Body of pancreas (tissue), 4 donors: ENCODE data around the gene ARRDC2. TPM values are rescaled to one million over a fixed set of nuclear protein-coding genes. Genes with fewer than 3 reads are reported as not detected.

Source experiments
- ATAC-seq: fragments of 150-250 bp; one replicate; pipeline ENCODE4 v1.9.1; 2016
- DNase-seq, 4 donors: peaks; one replicate each; pipeline ENCODE4 v3.0.0-alpha.2; 2019
- H3K27ac ChIP-seq, 4 donors: fragments of 200-600 bp; sonication (generic); 1 replicate in 3 of 4; 2 replicates in 1 of 4; pipeline versions ENCODE4 v1.5.1 to v1.6.1; 2016 to 2019; ENCODE audit warnings: mild to moderate bottlenecking in 1 of 4, mixed read lengths in 1 of 4, moderate library complexity in 1 of 4
- H3K27me3 ChIP-seq, 2 donors: fragments of 200-600 bp; sonication (generic); one replicate each; pipeline ENCODE4 v1.6.0; 2016; ENCODE audit warnings: mild to moderate bottlenecking in 1 of 2
- H3K36me3 ChIP-seq, 2 donors: fragments of 200-600 bp; sonication (generic); replicated peaks in 1 of 2; 2 replicates each; pipeline ENCODE4 v1.5.1; 2016; ENCODE audit warnings: low read depth in 2 of 2; ENCODE audit not compliant: insufficient read depth in 1 of 2
- H3K4me1 ChIP-seq: fragments of 200-600 bp; sonication (generic); one replicate; pipeline ENCODE4 v1.6.0; 2016
- H3K4me3 ChIP-seq, 2 donors: fragments of 200-600 bp; sonication (generic); 1 replicate in 1 of 2; 2 replicates in 1 of 2; pipeline ENCODE4 v1.5.1; 2016 to 2019
- H3K9me3 ChIP-seq, 3 donors: fragments of 200-600 bp; sonication (generic); 1 replicate in 2 of 3; 2 replicates in 1 of 3; pipeline ENCODE4 v1.5.1; 2016
- POLR2A ChIP-seq, 3 donors: fragments of 450-650 bp; IDR thresholded peaks; one replicate each; pipeline ENCODE4 v1.6.1; 2016; ENCODE audit warnings: antibody characterized with exemption in 3 of 3, mild to moderate bottlenecking in 2 of 3
- WGBS, 2 donors: methylation state at CpG; one replicate each; pipeline ENCODE4 v1.1.5; 2017; 5-methylcytosine and 5-hydroxymethylcytosine counted together
- intact Hi-C: fragments of 100-400 bp; cut with DNase I; formaldehyde crosslinking; loops from one replicate; pipeline ENCODE4 v1.15.1; 2023
- total RNA-seq, 2 donors: library from RNA; depleted of rRNA; stranded (reverse); fragments of >200 nt; gene quantifications; one replicate each; pipeline ENCODE4 v1.1.0, GENCODE V29; 2016
- TF ChIP-seq, protein P1 (sequence below), 7 experiments: fragments of 450-650 bp in 4 of 7; fragments of 200-600 bp in 3 of 7; sonication (generic) in 3 of 7; IDR thresholded peaks; one replicate each; pipeline ENCODE4 v1.5.1; 2016 to 2019; ENCODE audit warnings: antibody characterized with exemption in 7 of 7

Gene ARRDC2
- total RNA-seq, 2 donors from 2014 or later, result 23.1 to 30.1 TPM

DNA sequence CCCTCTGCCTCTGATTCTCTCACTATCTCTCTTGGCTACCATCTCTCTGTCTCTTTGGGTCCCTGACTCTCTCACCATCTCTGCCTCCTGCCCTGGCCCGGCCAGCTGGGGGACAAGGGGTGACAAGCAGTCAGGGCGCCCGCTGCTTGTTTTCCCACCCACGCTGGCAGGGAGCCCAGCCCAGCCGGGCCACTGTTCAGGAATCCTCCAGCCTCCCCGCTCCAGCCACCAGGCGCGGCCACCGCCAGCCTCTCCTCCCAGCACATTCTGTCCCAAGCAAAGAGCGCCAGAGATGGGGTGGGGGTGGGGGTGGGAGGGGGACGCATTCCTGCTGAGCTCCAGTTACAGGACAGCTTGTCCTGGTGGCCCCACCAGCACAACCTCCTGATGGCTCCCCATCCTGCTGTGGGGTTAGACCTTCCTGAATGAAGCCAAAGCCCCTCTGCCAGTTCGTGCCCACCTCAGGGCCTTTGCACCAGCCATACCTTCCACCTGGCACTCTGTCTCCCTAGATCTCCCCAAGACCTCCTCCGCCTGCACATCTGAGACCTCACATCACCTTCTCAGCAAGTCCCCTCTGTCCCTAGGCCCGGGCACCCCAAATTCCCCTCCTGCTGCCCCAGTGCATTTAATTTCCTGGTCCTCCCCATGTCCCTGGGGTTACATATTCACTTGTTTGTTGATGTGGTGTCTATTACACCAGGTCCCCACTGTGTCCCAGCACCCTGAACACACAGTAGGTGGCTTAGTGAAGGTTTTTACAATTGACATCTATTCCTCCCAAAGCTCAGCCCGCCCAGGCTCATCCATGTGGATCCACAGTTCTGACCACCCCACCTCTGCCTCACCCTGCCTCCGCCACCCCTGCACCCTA lies 12.5 kb downstream of the ARRDC2 start:
- Histone ChIP-seq H3K27me3 (no peaks in the 10 kb centered on the region), H3K4me1 (peaks cover 46% of the 10 kb centered on the region), H3K4me3 (no peak overlapping the region), H3K27ac (peak overlapping the region; percentile 49 to 86 (median 78)), H3K36me3 (no peaks in the 10 kb centered on the region), H3K9me3 (no peaks in the 10 kb centered on the region)
- ATAC-seq (peak; percentile 80), DNase-seq (peak; percentile 86 to 95 (median 92))
- intact Hi-C loops, result no loop called here
- TF ChIP-seq, protein P1, sequence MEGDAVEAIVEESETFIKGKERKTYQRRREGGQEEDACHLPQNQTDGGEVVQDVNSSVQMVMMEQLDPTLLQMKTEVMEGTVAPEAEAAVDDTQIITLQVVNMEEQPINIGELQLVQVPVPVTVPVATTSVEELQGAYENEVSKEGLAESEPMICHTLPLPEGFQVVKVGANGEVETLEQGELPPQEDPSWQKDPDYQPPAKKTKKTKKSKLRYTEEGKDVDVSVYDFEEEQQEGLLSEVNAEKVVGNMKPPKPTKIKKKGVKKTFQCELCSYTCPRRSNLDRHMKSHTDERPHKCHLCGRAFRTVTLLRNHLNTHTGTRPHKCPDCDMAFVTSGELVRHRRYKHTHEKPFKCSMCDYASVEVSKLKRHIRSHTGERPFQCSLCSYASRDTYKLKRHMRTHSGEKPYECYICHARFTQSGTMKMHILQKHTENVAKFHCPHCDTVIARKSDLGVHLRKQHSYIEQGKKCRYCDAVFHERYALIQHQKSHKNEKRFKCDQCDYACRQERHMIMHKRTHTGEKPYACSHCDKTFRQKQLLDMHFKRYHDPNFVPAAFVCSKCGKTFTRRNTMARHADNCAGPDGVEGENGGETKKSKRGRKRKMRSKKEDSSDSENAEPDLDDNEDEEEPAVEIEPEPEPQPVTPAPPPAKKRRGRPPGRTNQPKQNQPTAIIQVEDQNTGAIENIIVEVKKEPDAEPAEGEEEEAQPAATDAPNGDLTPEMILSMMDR (IDR thresholded peaks at IDR 0.05), result peak in 4 of 7 experiments; percentile 15 to 42 (median 32)
- peak in 2 of 3 donors; percentile 23 to 34 for TF ChIP-seq POLR2A (IDR thresholded peaks at IDR 0.05)
- 32 to 36% methylated on average over 15 to 16 of the region's 16 CpGs for WGBS, 2 donors

DNA sequence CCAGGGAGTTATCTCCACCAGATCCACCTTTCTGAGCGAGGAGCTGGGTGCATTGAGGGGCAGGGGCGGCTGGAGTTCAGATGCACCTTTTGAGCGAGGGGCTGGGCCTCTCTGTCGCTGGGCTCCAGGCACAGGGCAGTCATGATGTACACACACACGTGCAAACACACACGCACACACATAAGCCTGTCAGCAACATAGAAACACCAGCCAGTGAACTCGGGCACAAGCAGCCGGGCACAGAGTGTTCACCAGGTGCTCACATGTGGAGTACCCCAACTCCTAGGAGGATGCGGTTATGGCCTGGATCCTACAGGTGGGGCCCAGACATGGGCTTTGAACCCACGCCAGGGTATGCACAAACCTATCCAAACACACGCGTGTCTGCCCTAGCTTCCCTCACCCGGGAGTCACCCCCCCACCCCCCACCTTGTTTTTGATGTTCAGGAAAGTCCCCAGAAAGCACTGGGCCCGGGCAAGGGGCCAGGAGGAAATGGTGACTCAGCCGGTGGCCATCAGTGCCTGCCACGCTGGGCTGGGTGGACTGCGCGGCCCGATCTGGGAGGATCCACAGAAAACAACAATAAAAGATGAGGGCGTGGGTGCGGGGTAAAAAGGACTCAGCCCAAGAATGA lies 13.3 kb downstream of the ARRDC2 start:
- no peaks in the 10 kb centered on the region for H3K36me3 ChIP-seq
- no peaks in the 10 kb centered on the region for H3K9me3 ChIP-seq
- ATAC-seq (peak; percentile 65), DNase-seq (peak; percentile 72 to 89 (median 80))
- no peak overlapping the region for H3K4me3 ChIP-seq
- H3K4me1 ChIP-seq, result peaks cover 46% of the 10 kb centered on the region
- TF ChIP-seq POLR2A (IDR thresholded peaks at IDR 0.05), result no peak
- TF ChIP-seq, protein P1 (IDR thresholded peaks at IDR 0.05), result no peak
- 39 to 55% methylated on average over 7 to 20 of the region's 21 CpGs for WGBS, 2 donors
- H3K27ac ChIP-seq, result peak overlapping the region; percentile 49 to 86 (median 78)
- intact Hi-C loops, result no loop called here
- no peaks in the 10 kb centered on the region for H3K27me3 ChIP-seq

DNA sequence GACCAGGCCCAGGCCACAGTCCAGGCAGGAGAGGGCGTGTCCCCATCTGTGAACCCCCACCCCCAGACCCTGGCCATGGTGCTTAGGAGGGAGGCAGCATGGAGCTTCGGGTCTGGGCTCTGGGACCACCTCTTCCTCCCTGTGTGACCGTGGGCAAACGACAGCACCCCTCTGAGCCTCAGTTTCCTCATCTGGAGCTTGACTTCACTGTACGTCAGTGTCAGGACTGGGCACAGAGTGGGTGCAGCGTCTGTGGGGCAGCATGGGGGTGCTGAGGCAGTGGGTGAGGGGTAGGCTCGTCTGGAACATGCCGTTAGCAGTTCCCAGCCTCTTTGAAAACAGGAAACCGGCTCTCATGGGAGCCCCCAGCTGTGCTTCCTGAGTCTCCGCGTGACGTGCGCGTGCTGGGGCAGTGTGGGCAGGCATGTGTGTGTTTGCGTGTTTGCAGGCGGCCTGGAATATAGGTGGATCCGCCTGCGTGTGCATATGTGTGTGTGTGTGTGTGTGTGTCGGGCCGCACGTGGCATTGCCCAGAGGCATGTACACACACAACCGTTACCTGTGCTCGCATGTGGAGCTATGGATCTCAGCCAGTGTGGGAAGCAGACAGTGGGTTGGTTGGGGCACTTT lies 15.8 kb downstream of the ARRDC2 start:
- ATAC-seq, result peak; percentile 19
- WGBS, 2 donors, result 74 to 75% methylated on average over 16 to 22 of the region's 23 CpGs
- Histone ChIP-seq H3K9me3 (no peaks in the 10 kb centered on the region), H3K4me3 (no peak overlapping the region), H3K27me3 (no peaks in the 10 kb centered on the region), H3K4me1 (peaks cover 38% of the 10 kb centered on the region), H3K27ac (peak overlapping the region; percentile 32 to 86 (median 64)), H3K36me3 (no peaks in the 10 kb centered on the region)
- intact Hi-C loops, result no loop called here
- TF ChIP-seq POLR2A (IDR thresholded peaks at IDR 0.05), result peak in 1 of 3 donors; percentile 19
- TF ChIP-seq, protein P1 (IDR thresholded peaks at IDR 0.05), result no peak
- peak; percentile 36 to 85 (median 61) for DNase-seq

DNA sequence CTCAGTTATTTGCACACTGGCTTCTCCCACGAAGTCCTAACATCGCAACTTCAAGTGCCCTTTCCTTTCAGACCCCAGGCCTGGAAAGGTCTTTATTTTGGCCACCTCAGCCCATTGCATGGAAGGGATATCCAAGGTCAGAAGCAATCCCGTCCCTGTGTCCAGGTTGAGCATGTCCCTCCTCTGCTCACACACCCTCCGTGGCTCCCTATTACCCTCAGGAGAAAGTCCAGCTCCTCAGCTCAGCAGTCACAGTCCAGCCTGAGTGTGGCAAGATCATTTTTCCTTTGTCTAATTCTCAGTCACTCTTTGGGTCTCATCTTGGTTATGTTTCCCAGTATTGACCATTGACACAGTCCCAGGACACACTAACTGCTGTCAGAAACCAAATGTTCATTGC lies 19.2 kb downstream of the ARRDC2 start:
- Histone ChIP-seq H3K36me3 (no peaks in the 10 kb centered on the region), H3K27ac (no peak overlapping the region), H3K9me3 (no peaks in the 10 kb centered on the region), H3K27me3 (no peaks in the 10 kb centered on the region), H3K4me1 (peaks cover 19% of the 10 kb centered on the region), H3K4me3 (no peak overlapping the region)
- 80 to 82% methylated on average over 4 of the region's 4 CpGs for WGBS, 2 donors
- TF ChIP-seq, protein P1 (IDR thresholded peaks at IDR 0.05), result no peak
- no peak for TF ChIP-seq POLR2A (IDR thresholded peaks at IDR 0.05)
- DNase-seq (no peak), ATAC-seq (no peak)
- intact Hi-C loops, result no loop called here
